ENCODE measurements around the gene GNB1. TPM values are rescaled to one million over a fixed set of nuclear protein-coding genes. Genes with fewer than 3 reads are reported as not detected.

The GNB1 gene
- total and polyA plus RNA-seq, 7 experiments from 2014 or later: 48.1 to 358 (median 232) TPM

- Histone ChIP-seq H3K27me3 (ENCODE audit: control insufficient read depth in 2 of 2, insufficient read depth in 2 of 2, low read length in 2 of 2) (no peaks in the 10 kb centered on the region), H3K4me3 (ENCODE audit: low read length) (no peak overlapping the region), H3K36me3 (ENCODE audit: control insufficient read depth in 2 of 3, insufficient read depth in 3 of 3, low read length in 3 of 3) (peaks cover 0 to 42% (median 8%) of the 10 kb centered on the region in 3 experiments), H3K27ac (ENCODE audit: low read depth, low read length) (no peak overlapping the region), H3K9me3 (ENCODE audit: control insufficient read depth in 2 of 3, low read length in 3 of 3) (no peaks in the 10 kb centered on the region), H3K4me1 (ENCODE audit: control insufficient read depth in 2 of 2, insufficient read depth in 2 of 2, low read length in 2 of 2) (no peaks in the 10 kb centered on the region)
- intact Hi-C loops (cut with micrococcal nuclease): no loop called here
- no peaks in the 10 kb centered on the region for H3K27me3 Mint-ChIP-seq
- DNase-seq (no peak), ATAC-seq (no peak)
- CTCF ChIA-PET: no interaction called here
- no peaks in the 10 kb centered on the region for H3K9me3 Mint-ChIP-seq
- H3K4me3 Mint-ChIP-seq: no peak overlapping the region
- POLR2A ChIA-PET: no interaction called here
- peaks cover 14 to 38% (median 30%) of the 10 kb centered on the region in 7 donors for H3K4me1 Mint-ChIP-seq
- H3K27ac Mint-ChIP-seq: peak overlapping the region in 6 of 9 donors; percentile 22 to 78 (median 51)
- H3K36me3 Mint-ChIP-seq: peaks cover 5 to 22% (median 8%) of the 10 kb centered on the region in 5 donors
Measured at GRCh38 chr1:1833456-1833855, 57.4 kb downstream of the GNB1 start.

GRCh38 chr1:1832820-1833219 lies 58.1 kb downstream of the GNB1 start:
- POLR2A ChIA-PET: no interaction called here

GRCh38 chr1:1832166-1832565 lies 58.7 kb downstream of the GNB1 start:
- no peak for DNase-seq
- Mint-ChIP-seq H3K4me1 (peaks cover 14 to 42% (median 32%) of the 10 kb centered on the region in 7 donors), H3K4me3 (no peak overlapping the region), H3K27ac (peak overlapping the region in 7 of 9 donors; percentile 39 to 89 (median 65)), H3K9me3 (no peaks in the 10 kb centered on the region), H3K36me3 (peaks cover 5 to 22% (median 8%) of the 10 kb centered on the region in 5 donors), H3K27me3 (no peaks in the 10 kb centered on the region)
- no peak overlapping the region for H3K27ac ChIP-seq (ENCODE audit: low read depth, low read length)
- H3K27me3 ChIP-seq (ENCODE audit: control insufficient read depth in 2 of 2, insufficient read depth in 2 of 2, low read length in 2 of 2): no peaks in the 10 kb centered on the region
- no peak overlapping the region for H3K4me3 ChIP-seq (ENCODE audit: low read length)
- H3K4me1 ChIP-seq (ENCODE audit: control insufficient read depth in 2 of 2, insufficient read depth in 2 of 2, low read length in 2 of 2): no peaks in the 10 kb centered on the region
- ChIA-PET CTCF (no interaction called here), POLR2A (no interaction called here)
- no peak for ATAC-seq
- peaks cover 0 to 39% (median 8%) of the 10 kb centered on the region in 3 experiments for H3K36me3 ChIP-seq (ENCODE audit: control insufficient read depth in 2 of 3, insufficient read depth in 3 of 3, low read length in 3 of 3)
- H3K9me3 ChIP-seq (ENCODE audit: control insufficient read depth in 2 of 3, low read length in 3 of 3): no peaks in the 10 kb centered on the region
- intact Hi-C loops (cut with micrococcal nuclease): no loop called here

More at GRCh38 chr1:1832820-1833219, 58.1 kb downstream of the GNB1 start:
- ATAC-seq (no peak), DNase-seq (no peak)
- no peaks in the 10 kb centered on the region for H3K27me3 Mint-ChIP-seq
- no peak overlapping the region for H3K4me3 ChIP-seq (ENCODE audit: low read length)
- no peaks in the 10 kb centered on the region for H3K27me3 ChIP-seq (ENCODE audit: control insufficient read depth in 2 of 2, insufficient read depth in 2 of 2, low read length in 2 of 2)
- no peaks in the 10 kb centered on the region for H3K9me3 ChIP-seq (ENCODE audit: control insufficient read depth in 2 of 3, low read length in 3 of 3)
- H3K9me3 Mint-ChIP-seq: no peaks in the 10 kb centered on the region
- no peak overlapping the region for H3K27ac ChIP-seq (ENCODE audit: low read depth, low read length)
- H3K4me1 Mint-ChIP-seq: peaks cover 14 to 41% (median 32%) of the 10 kb centered on the region in 7 donors
- H3K36me3 ChIP-seq (ENCODE audit: control insufficient read depth in 2 of 3, insufficient read depth in 3 of 3, low read length in 3 of 3): peaks cover 0 to 41% (median 8%) of the 10 kb centered on the region in 3 experiments
- H3K27ac Mint-ChIP-seq: peak overlapping the region in 5 of 9 donors; percentile 22 to 67 (median 52)
- H3K4me3 Mint-ChIP-seq: no peak overlapping the region
- CTCF ChIA-PET: no interaction called here
- intact Hi-C loops (cut with micrococcal nuclease): no loop called here
- no peaks in the 10 kb centered on the region for H3K4me1 ChIP-seq (ENCODE audit: control insufficient read depth in 2 of 2, insufficient read depth in 2 of 2, low read length in 2 of 2)
- H3K36me3 Mint-ChIP-seq: peaks cover 5 to 22% (median 8%) of the 10 kb centered on the region in 5 donors

GRCh38 chr1:1827089-1827848 lies 63.6 kb downstream of the GNB1 start:
- Mint-ChIP-seq H3K4me1 (peaks cover 6 to 40% (median 28%) of the 10 kb centered on the region in 7 donors), H3K27ac (peak overlapping the region in 3 of 9 donors; percentile 25 to 34 (median 25)), H3K27me3 (no peaks in the 10 kb centered on the region), H3K9me3 (no peaks in the 10 kb centered on the region), H3K4me3 (no peak overlapping the region), H3K36me3 (peaks cover 0 to 21% (median 8%) of the 10 kb centered on the region in 5 donors)
- H3K4me1 ChIP-seq (ENCODE audit: control insufficient read depth in 2 of 2, insufficient read depth in 2 of 2, low read length in 2 of 2): no peaks in the 10 kb centered on the region
- no peaks in the 10 kb centered on the region for H3K9me3 ChIP-seq (ENCODE audit: control insufficient read depth in 2 of 3, low read length in 3 of 3)
- no peak overlapping the region for H3K4me3 ChIP-seq (ENCODE audit: low read length)
- no peak overlapping the region for H3K27ac ChIP-seq (ENCODE audit: low read depth, low read length)
- CTCF ChIA-PET: no interaction called here
- H3K36me3 ChIP-seq (ENCODE audit: control insufficient read depth in 2 of 3, insufficient read depth in 3 of 3, low read length in 3 of 3): peaks cover 0 to 26% (median 6%) of the 10 kb centered on the region in 3 experiments
- H3K27me3 ChIP-seq (ENCODE audit: control insufficient read depth in 2 of 2, insufficient read depth in 2 of 2, low read length in 2 of 2): no peaks in the 10 kb centered on the region
- ATAC-seq (no peak), DNase-seq (no peak)
- POLR2A ChIA-PET: interaction anchor here (0.6 to 0.8 kb wide), 2 partner anchors 16 to 930 kb away, joined by 3 read pairs; no protein-coding TSS in a partner anchor
- intact Hi-C loops (cut with micrococcal nuclease): no loop called here

- peaks cover 6 to 40% (median 26%) of the 10 kb centered on the region in 7 donors for H3K4me1 Mint-ChIP-seq
- H3K27me3 Mint-ChIP-seq: no peaks in the 10 kb centered on the region
- peaks cover 0 to 18% (median 8%) of the 10 kb centered on the region in 5 donors for H3K36me3 Mint-ChIP-seq
- DNase-seq (no peak), ATAC-seq (no peak)
- CTCF ChIA-PET: interaction anchor here (0.7 kb wide), 1 partner anchor 17 kb away, joined by 3 read pairs; no protein-coding TSS in a partner anchor
- Histone ChIP-seq H3K4me1 (ENCODE audit: control insufficient read depth in 2 of 2, insufficient read depth in 2 of 2, low read length in 2 of 2) (no peaks in the 10 kb centered on the region), H3K9me3 (ENCODE audit: control insufficient read depth in 2 of 3, low read length in 3 of 3) (no peaks in the 10 kb centered on the region), H3K4me3 (ENCODE audit: low read length) (no peak overlapping the region), H3K36me3 (ENCODE audit: control insufficient read depth in 2 of 3, insufficient read depth in 3 of 3, low read length in 3 of 3) (peaks cover 0 to 29% (median 6%) of the 10 kb centered on the region in 3 experiments), H3K27me3 (ENCODE audit: control insufficient read depth in 2 of 2, insufficient read depth in 2 of 2, low read length in 2 of 2) (no peaks in the 10 kb centered on the region), H3K27ac (ENCODE audit: low read depth, low read length) (no peak overlapping the region)
- no peak overlapping the region for H3K4me3 Mint-ChIP-seq
- no peaks in the 10 kb centered on the region for H3K9me3 Mint-ChIP-seq
- intact Hi-C loops (cut with micrococcal nuclease): no loop called here
- H3K27ac Mint-ChIP-seq: peak overlapping the region in 6 of 9 donors; percentile 12 to 60 (median 45)
- POLR2A ChIA-PET: interaction anchor here (0.6 kb wide), 1 partner anchor 17 kb away, joined by 3 read pairs; no protein-coding TSS in a partner anchor
Measured at GRCh38 chr1:1826356-1827088, 64.4 kb downstream of the GNB1 start.

GRCh38 chr1:1825217-1825616 lies 65.7 kb downstream of the GNB1 start:
- intact Hi-C loops (cut with micrococcal nuclease): no loop called here
- Mint-ChIP-seq H3K36me3 (peaks cover 0 to 18% (median 8%) of the 10 kb centered on the region in 5 donors), H3K4me3 (no peak overlapping the region), H3K27ac (peak overlapping the region in 8 of 9 donors; percentile 22 to 69 (median 42)), H3K27me3 (no peaks in the 10 kb centered on the region), H3K9me3 (no peaks in the 10 kb centered on the region), H3K4me1 (peaks cover 6 to 40% (median 30%) of the 10 kb centered on the region in 7 donors)
- DNase-seq (no peak), ATAC-seq (no peak)
- POLR2A ChIA-PET: no interaction called here
- no peak overlapping the region for H3K4me3 ChIP-seq (ENCODE audit: low read length)
- no peaks in the 10 kb centered on the region for H3K27me3 ChIP-seq (ENCODE audit: control insufficient read depth in 2 of 2, insufficient read depth in 2 of 2, low read length in 2 of 2)
- H3K36me3 ChIP-seq (ENCODE audit: control insufficient read depth in 2 of 3, insufficient read depth in 3 of 3, low read length in 3 of 3): peaks cover 5 to 35% (median 6%) of the 10 kb centered on the region in 3 experiments
- CTCF ChIA-PET: interaction anchor here (0.6 kb wide), 1 partner anchor 80 kb away, joined by 3 read pairs; no protein-coding TSS in a partner anchor
- no peaks in the 10 kb centered on the region for H3K9me3 ChIP-seq (ENCODE audit: control insufficient read depth in 2 of 3, low read length in 3 of 3)
- H3K4me1 ChIP-seq (ENCODE audit: control insufficient read depth in 2 of 2, insufficient read depth in 2 of 2, low read length in 2 of 2): no peaks in the 10 kb centered on the region
- H3K27ac ChIP-seq (ENCODE audit: low read depth, low read length): no peak overlapping the region

Measured in naive thymus-derived CD4-positive, alpha-beta T cell (primary cell).